HEK293T (cell line): Measurements from ENCODE around the gene CEP89.

Experiments used
- CTCF ChIA-PET: fragments of 350-600 bp; formaldehyde crosslinking; extraction: SDS; loops from one replicate; lab custom pipeline; 2021; ENCODE audit warnings: antibody characterized with exemption, inconsistent platforms; lab: Yijun Ruan, JAX
- POLR2A ChIA-PET: fragments of 350-600 bp; formaldehyde crosslinking; extraction: SDS; loops from one replicate; lab custom pipeline; 2020; ENCODE audit warnings: antibody characterized with exemption, inconsistent platforms; lab: Yijun Ruan, JAX
- DNase-seq: peaks from one replicate; pipeline ENCODE4 v3.0.0; 2012; ENCODE audit warnings: mixed read lengths; ENCODE audit errors: extremely low spot score
- ARNT ChIP-seq: fragments of 450-650 bp; IDR thresholded peaks from 2 replicates; pipeline ENCODE4 v1.6.1; 2017; ENCODE audit warnings: mild to moderate bottlenecking
- BHLHE40 ChIP-seq: fragments of 450-650 bp; IDR thresholded peaks from 2 replicates; pipeline ENCODE4 v1.6.1; 2016; ENCODE audit warnings: mild to moderate bottlenecking, moderate library complexity, borderline replicate concordance
- CTBP1 ChIP-seq: fragments of 450-650 bp; IDR thresholded peaks from 2 replicates; pipeline ENCODE4 v1.6.1; 2016; ENCODE audit warnings: borderline replicate concordance
- ELF4 ChIP-seq: fragments of 450-650 bp; IDR thresholded peaks from 2 replicates; pipeline ENCODE4 v1.6.1; 2017; ENCODE audit warnings: antibody characterized with exemption
- FOXA1 ChIP-seq: fragments of 450-650 bp; IDR thresholded peaks from 2 replicates; pipeline ENCODE4 v1.6.1; 2016; ENCODE audit warnings: mild to moderate bottlenecking
- FOXK2 ChIP-seq: fragments of 450-650 bp; IDR thresholded peaks from 2 replicates; pipeline ENCODE4 v1.6.1; 2016; ENCODE audit warnings: mild to moderate bottlenecking
- FOXM1 ChIP-seq: fragments of 450-650 bp; IDR thresholded peaks from 2 replicates; pipeline ENCODE4 v1.6.1; 2017; ENCODE audit warnings: mild to moderate bottlenecking, borderline replicate concordance
- HDGF ChIP-seq: fragments of 450-650 bp; IDR thresholded peaks from 2 replicates; pipeline ENCODE4 v1.6.1; 2017; ENCODE audit warnings: antibody characterized with exemption, borderline replicate concordance
- L3MBTL2 ChIP-seq: fragments of 450-650 bp; conservative IDR thresholded peaks from 2 replicates; pipeline ENCODE4 v1.6.1; 2016; ENCODE audit warnings: mild to moderate bottlenecking
- LEF1 ChIP-seq: fragments of 450-650 bp; IDR thresholded peaks from 2 replicates; pipeline ENCODE4 v1.6.1; 2017; ENCODE audit warnings: mild to moderate bottlenecking, borderline replicate concordance
- NFRKB ChIP-seq: fragments of 450-650 bp; IDR thresholded peaks from 2 replicates; pipeline ENCODE4 v1.6.1; 2016; ENCODE audit warnings: mild to moderate bottlenecking, moderate library complexity
- SP1 ChIP-seq: fragments of 450-650 bp; IDR thresholded peaks from 2 replicates; pipeline ENCODE4 v1.6.1; 2017
- SUZ12 ChIP-seq: fragments of 450-650 bp; IDR thresholded peaks from 2 replicates; pipeline ENCODE4 v1.6.1; 2016; ENCODE audit warnings: mild to moderate bottlenecking
- TARDBP ChIP-seq: fragments of 450-650 bp; IDR thresholded peaks from 2 replicates; pipeline ENCODE4 v1.6.1; 2016
- ZNF384 ChIP-seq: fragments of 450-650 bp; IDR thresholded peaks from 2 replicates; pipeline ENCODE4 v1.6.1; 2016
- TF ChIP-seq, protein P1 (sequence below): fragments of 450-650 bp; IDR thresholded peaks from 2 replicates; pipeline ENCODE4 v1.6.1; 2016

The CEP89 gene

DNA sequence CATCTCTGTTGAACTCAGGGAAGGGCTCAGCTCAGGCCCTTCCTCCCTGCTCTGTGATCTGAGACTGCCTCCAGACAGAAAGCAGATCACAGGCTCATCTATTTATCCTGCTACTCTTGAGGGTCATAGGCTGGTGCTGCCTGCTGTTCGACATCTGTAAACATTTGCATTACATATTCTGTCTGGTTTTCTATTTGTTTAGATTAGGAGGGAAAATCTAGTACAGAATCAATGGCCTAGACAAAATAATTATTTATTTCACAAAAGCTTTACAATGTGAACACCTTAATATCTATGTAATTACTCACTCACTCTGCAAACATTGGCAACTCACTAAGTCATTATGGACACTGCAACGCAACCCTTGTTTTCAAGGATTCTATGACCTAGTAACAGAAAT, 43.0 kb downstream of the CEP89 start:
- TF ChIP-seq ARNT: no peak
- DNase-seq: no peak
- ChIA-PET POLR2A (no interaction called here), CTCF (no interaction called here)

DNA sequence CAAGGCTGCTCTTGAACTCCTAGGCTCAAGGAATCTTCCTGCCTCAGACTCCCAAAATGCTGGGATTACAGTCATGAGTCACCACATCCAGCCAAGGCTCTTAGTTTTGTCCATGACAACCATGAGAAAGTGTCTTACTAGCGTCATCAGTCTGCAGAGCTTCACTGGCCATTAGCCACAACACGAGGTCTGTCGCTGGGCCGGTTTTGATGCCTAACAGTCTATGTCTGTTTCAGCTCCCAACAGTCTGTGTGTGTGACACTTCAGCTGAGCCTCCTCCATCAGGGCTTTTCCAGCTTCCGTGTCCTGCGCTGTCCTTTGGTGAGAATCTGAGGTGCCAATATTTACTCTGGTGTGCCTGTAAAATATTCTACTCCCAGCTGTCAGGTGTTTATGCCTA, 47.6 kb downstream of the CEP89 start:
- ChIA-PET POLR2A (no interaction called here), CTCF (no interaction called here)
- TF ChIP-seq TARDBP (no peak), HDGF (no peak), FOXK2 (no peak), BHLHE40 (no peak), FOXA1 (no peak)
- DNase-seq: no peak

DNA sequence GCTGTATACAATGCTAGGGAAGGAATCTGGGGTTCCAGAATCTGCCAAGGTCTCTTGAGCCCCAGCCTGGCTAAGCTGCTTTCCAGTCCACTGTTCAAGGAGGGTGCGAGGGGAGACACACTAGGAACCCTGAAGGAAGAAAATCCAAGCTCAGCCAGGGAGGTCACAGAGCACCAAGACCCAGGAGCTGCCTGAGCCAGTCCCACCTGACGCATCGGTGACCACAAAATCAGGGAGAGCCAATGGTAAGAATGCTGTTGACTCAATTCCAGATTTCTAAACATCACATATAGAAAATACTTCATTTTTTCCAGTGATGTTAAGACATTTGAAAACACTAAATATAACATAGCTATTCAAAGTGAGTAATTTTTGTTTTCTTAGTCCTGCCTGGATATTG, 50.1 kb downstream of the CEP89 start:
- CTCF ChIA-PET: no interaction called here
- DNase-seq: no peak
- no peak for TF ChIP-seq ZNF384
- TF ChIP-seq L3MBTL2: no peak
- TF ChIP-seq FOXA1: no peak
- TF ChIP-seq ELF4: no peak
- no peak for TF ChIP-seq TARDBP
- TF ChIP-seq NFRKB: no peak
- no peak for TF ChIP-seq SP1
- no peak for TF ChIP-seq BHLHE40
- no peak for TF ChIP-seq HDGF
- no peak for TF ChIP-seq FOXM1
- TF ChIP-seq ARNT: no peak
- TF ChIP-seq CTBP1: no peak
- TF ChIP-seq, protein P1, sequence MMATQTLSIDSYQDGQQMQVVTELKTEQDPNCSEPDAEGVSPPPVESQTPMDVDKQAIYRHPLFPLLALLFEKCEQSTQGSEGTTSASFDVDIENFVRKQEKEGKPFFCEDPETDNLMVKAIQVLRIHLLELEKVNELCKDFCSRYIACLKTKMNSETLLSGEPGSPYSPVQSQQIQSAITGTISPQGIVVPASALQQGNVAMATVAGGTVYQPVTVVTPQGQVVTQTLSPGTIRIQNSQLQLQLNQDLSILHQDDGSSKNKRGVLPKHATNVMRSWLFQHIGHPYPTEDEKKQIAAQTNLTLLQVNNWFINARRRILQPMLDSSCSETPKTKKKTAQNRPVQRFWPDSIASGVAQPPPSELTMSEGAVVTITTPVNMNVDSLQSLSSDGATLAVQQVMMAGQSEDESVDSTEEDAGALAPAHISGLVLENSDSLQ: no peak
- no peak for TF ChIP-seq FOXK2
- no peak for TF ChIP-seq SUZ12
- no peak for TF ChIP-seq LEF1
- POLR2A ChIA-PET: no interaction called here

DNA sequence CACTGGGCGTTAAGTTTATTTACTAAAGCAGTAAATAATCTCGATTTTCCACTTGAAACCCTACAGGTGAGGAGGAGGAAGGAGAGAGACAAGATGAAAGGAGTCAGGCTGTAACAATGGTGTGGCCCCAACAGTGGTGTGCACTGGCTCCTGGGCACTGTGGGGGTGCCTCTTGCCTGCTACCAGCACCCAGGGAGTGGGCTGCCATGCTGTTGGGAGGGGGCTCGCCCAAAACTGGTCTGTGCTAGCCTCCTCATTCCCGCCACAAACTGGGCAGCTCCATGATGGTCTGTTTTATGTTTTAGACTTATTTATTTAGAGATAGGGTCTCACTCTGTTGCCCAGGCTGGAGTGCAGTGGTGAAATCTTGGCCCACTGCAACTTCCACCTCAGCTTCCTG, 52.4 kb downstream of the CEP89 start:
- CTCF ChIA-PET: no interaction called here
- DNase-seq: no peak
- no peak for TF ChIP-seq ZNF384
- no peak for TF ChIP-seq HDGF
- TF ChIP-seq NFRKB: no peak
- no peak for TF ChIP-seq ELF4
- no peak for TF ChIP-seq FOXK2
- TF ChIP-seq SUZ12: no peak
- TF ChIP-seq FOXM1: no peak
- TF ChIP-seq, protein P1: no peak
- no peak for TF ChIP-seq LEF1
- no peak for TF ChIP-seq BHLHE40
- TF ChIP-seq CTBP1: no peak
- POLR2A ChIA-PET: no interaction called here

DNA sequence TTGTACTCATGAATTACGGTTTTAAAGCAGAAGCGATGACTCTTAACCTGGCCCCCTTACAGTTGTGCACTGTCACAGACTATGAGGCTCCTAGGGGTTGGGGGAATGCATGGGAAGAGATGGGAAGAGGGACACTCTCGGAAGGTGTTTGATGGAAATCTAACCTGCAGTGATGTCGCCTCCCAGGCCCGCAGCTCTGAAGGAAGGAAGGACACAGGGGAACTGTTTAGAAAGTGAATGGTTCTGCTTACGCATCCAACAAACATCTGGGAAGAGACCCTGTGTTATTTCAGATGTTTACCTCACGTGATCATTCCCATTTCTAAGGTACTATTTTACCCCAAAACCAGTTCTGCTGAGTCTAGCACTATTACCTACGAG, 54.2 kb downstream of the CEP89 start:
- DNase-seq: no peak
- ChIA-PET POLR2A (no interaction called here), CTCF (no interaction called here)
- TF ChIP-seq TARDBP (no peak), SUZ12 (no peak), BHLHE40 (no peak), SP1 (no peak), L3MBTL2 (no peak), FOXM1 (no peak), FOXK2 (no peak), CTBP1 (no peak), FOXA1 (no peak), ELF4 (no peak), NFRKB (no peak), ARNT (no peak), LEF1 (no peak), ZNF384 (no peak), HDGF (no peak)
- TF ChIP-seq, protein P1: no peak

DNA sequence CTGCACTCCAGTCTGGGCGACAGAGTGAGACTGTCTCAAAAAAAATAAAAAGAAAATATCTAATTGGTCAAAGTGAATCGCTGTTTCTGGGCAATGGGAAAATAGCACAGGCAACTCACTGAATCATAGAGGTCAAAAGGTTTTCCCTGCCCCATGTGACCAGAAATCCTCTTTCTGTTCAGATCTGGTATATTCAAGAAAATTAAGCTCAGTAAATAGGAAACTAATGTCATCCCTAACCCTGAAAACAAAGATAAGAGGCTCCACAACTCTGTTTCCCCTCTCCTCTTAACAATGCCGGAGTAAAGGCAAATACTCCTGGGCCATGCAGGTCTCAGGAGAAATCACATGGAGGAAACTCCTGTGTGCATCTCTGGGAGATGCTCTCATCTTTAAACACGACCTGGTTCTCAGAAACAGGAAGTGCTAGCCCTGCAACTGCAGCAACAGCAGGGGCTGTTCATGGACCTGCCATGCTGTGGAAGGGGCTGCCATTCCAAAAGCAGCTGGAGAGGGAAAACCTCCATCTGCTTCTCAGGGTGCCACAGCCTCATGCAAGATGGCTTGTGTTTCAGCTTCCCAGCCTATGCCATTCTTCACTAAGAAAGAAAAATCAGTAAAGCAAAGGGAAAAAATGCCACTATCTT, 54.7 kb downstream of the CEP89 start:
- no peak for DNase-seq
- ChIA-PET CTCF (no interaction called here), POLR2A (no interaction called here)
- TF ChIP-seq HDGF (no peak), FOXA1 (no peak), ELF4 (no peak), ZNF384 (no peak), SUZ12 (no peak)

DNA sequence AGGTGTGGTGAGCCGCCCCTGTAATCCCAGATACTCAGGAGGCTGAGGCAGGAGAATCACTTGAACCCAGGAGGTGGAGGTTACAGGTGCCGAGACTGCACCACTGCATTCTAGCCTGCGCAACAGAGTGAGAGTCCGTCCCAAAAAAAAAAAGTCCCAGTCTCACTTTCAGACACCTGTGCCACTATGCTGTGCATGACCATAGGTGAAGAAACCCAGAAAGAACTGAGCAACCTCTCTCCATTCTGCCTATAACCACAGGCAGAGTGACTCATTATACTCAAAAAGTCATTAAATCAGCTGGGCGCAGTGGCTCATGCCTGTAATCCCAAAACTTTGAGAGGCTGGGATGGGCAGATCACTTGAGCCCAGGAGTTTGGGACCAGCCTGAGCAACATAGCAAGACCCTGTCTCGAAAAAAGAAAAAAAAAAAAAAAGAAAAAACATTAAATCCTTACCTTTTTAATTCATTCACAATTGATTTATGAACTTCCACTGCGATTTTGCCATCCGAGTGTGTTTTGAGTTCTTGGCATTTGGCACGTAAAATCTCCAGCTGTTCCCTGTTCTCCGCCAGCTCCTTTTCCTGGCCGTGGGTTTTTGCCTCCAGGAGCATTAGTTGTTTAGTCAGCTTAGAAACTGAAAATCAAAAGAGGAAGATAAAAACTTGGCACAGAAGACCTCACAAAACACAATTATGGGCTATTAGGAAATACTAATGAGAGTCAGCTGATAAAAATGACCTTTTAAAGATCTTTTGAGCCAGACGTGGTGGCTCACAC, 56.7 kb downstream of the CEP89 start:
- CTCF ChIA-PET: no interaction called here
- POLR2A ChIA-PET: no interaction called here
- TF ChIP-seq SP1 (no peak), HDGF (no peak), SUZ12 (no peak), FOXA1 (no peak), CTBP1 (no peak), L3MBTL2 (no peak), FOXM1 (no peak), BHLHE40 (no peak), FOXK2 (no peak)
- TF ChIP-seq, protein P1: no peak

More for the DNA sequence above, 56.7 kb downstream of the CEP89 start:
- DNase-seq: no peak
